SK-N-MC (cell line): Measurements from ENCODE around the gene SEPTIN6.
A peak's percentile ranks its signal among the peaks of the same experiment; 100 is the strongest.

Experiments
- DNase-seq: peaks from one replicate; pipeline ENCODE4 v3.0.0-alpha.2; 2011; ENCODE audit warnings: low read depth, low spot score
- H3K27ac ChIP-seq: fragments of 200-600 bp; sonication (generic); 2 replicates; pipeline ENCODE4 v1.5.1; 2016; ENCODE audit warnings: mixed run types
- H3K36me3 ChIP-seq: fragments of 200-600 bp; sonication (generic); 2 replicates; pipeline ENCODE4 v1.6.1; 2017; ENCODE audit warnings: antibody characterized with exemption, low read length, mixed read lengths; ENCODE audit not compliant: insufficient read depth
- H3K4me3 ChIP-seq: fragments of 200-600 bp; sonication (generic); 2 replicates; pipeline ENCODE4 v1.5.1; 2016
- H3K9ac ChIP-seq: fragments of 200-600 bp; sonication (generic); 2 replicates; pipeline ENCODE4 v1.8.0; 2017; ENCODE audit warnings: mixed run types, mixed read lengths; ENCODE audit not compliant: insufficient read length
- H3K9me3 ChIP-seq: fragments of 200-600 bp; sonication (generic); 2 replicates; pipeline ENCODE4 v1.6.1; 2017; ENCODE audit warnings: low read depth, mild to moderate bottlenecking, antibody characterized with exemption, low read length, moderate library complexity, mixed read lengths
- EZH2 ChIP-seq: fragments of 200-600 bp; sonication (generic); IDR thresholded peaks from one replicate; pipeline ENCODE4 v1.6.1; 2017; ENCODE audit warnings: antibody characterized with exemption
- FOXP2 ChIP-seq: optimal IDR thresholded peaks from 2 replicates; pipeline ENCODE3; 2011; ENCODE audit warnings: mild to moderate bottlenecking, moderate library complexity; ENCODE audit not compliant: insufficient read depth; ENCODE audit errors: extremely low read length, control extremely low read depth
- POLR2AphosphoS5 ChIP-seq: IDR thresholded peaks from 2 replicates; pipeline ENCODE4 v1.6.1; 2012; ENCODE audit warnings: mild to moderate bottlenecking, low read depth, low read length, borderline replicate concordance

The SEPTIN6 gene

GRCh38 chrX:119695535-119696050, 2.6 kb upstream of the SEPTIN6 start:
- Histone ChIP-seq H3K36me3 (no peaks in the 10 kb centered on the region), H3K4me3 (no peak overlapping the region), H3K9me3 (no peaks in the 10 kb centered on the region), H3K9ac (no peak overlapping the region), H3K27ac (no peak overlapping the region)
- DNase-seq: no peak
- no peak for TF ChIP-seq POLR2AphosphoS5

- H3K9ac ChIP-seq: no peak overlapping the region
- H3K9me3 ChIP-seq: no peaks in the 10 kb centered on the region
- H3K36me3 ChIP-seq: no peaks in the 10 kb centered on the region
- H3K4me3 ChIP-seq: no peak overlapping the region
- H3K27ac ChIP-seq: no peak overlapping the region
- no peak for DNase-seq
- TF ChIP-seq POLR2AphosphoS5 (no peak), FOXP2 (no peak), EZH2 (no peak)
Measured at GRCh38 chrX:119694601-119695534, 1.9 kb upstream of the SEPTIN6 start.

GRCh38 chrX:119693996-119694451, 1.1 kb upstream of the SEPTIN6 start:
- no peaks in the 10 kb centered on the region for H3K9me3 ChIP-seq
- no peak overlapping the region for H3K27ac ChIP-seq
- DNase-seq: no peak
- H3K36me3 ChIP-seq: no peaks in the 10 kb centered on the region
- TF ChIP-seq EZH2 (no peak), FOXP2 (no peak), POLR2AphosphoS5 (no peak)
- no peak overlapping the region for H3K4me3 ChIP-seq
- H3K9ac ChIP-seq: no peak overlapping the region

GRCh38 chrX:119692191-119693039, 553 bp downstream of the SEPTIN6 start:
- Histone ChIP-seq H3K9me3 (no peaks in the 10 kb centered on the region), H3K4me3 (peak overlapping the region; percentile 84), H3K27ac (no peak overlapping the region), H3K9ac (peak overlapping the region; percentile 51), H3K36me3 (no peaks in the 10 kb centered on the region)
- no peak for DNase-seq
- TF ChIP-seq FOXP2 (no peak), POLR2AphosphoS5 (no peak), EZH2 (no peak)

GRCh38 chrX:119690921-119691716, 1.8 kb downstream of the SEPTIN6 start:
- TF ChIP-seq POLR2AphosphoS5 (no peak), EZH2 (no peak), FOXP2 (no peak)
- no peak overlapping the region for H3K27ac ChIP-seq
- no peaks in the 10 kb centered on the region for H3K36me3 ChIP-seq
- H3K9ac ChIP-seq: no peak overlapping the region
- H3K9me3 ChIP-seq: no peaks in the 10 kb centered on the region
- DNase-seq: no peak
- peak overlapping the region; percentile 84 for H3K4me3 ChIP-seq

- H3K9ac ChIP-seq: no peak overlapping the region
- TF ChIP-seq EZH2: no peak
- TF ChIP-seq POLR2AphosphoS5: no peak
- no peak overlapping the region for H3K4me3 ChIP-seq
- DNase-seq: no peak
- no peaks in the 10 kb centered on the region for H3K36me3 ChIP-seq
- H3K9me3 ChIP-seq: no peaks in the 10 kb centered on the region
- no peak overlapping the region for H3K27ac ChIP-seq
Measured at GRCh38 chrX:119688911-119689321, 4.1 kb downstream of the SEPTIN6 start.

GRCh38 chrX:119687661-119688413, 5.1 kb downstream of the SEPTIN6 start:
- no peak overlapping the region for H3K4me3 ChIP-seq
- no peak overlapping the region for H3K27ac ChIP-seq
- no peak overlapping the region for H3K9ac ChIP-seq
- TF ChIP-seq EZH2 (no peak), POLR2AphosphoS5 (no peak), FOXP2 (no peak)
- H3K36me3 ChIP-seq: no peaks in the 10 kb centered on the region
- no peaks in the 10 kb centered on the region for H3K9me3 ChIP-seq
- no peak for DNase-seq
